H1 (cell line): ENCODE measurements around the gene SKOR2. TPM values are rescaled to one million over a fixed set of nuclear protein-coding genes. Genes with fewer than 3 reads are reported as not detected.

Experiments
- CTCF ChIA-PET: fragments of 300-600 bp; sonication (Branson Sonifier 250); formaldehyde crosslinking; loops from one replicate; lab custom pipeline; 2021; ENCODE audit not compliant: partially characterized antibody; lab: Charles Lee
- POLR2A ChIA-PET: fragments of 300-600 bp; sonication (Branson Sonifier 250); formaldehyde crosslinking; loops from one replicate; lab custom pipeline; 2021; ENCODE audit warnings: inconsistent platforms; ENCODE audit not compliant: partially characterized antibody; lab: Charles Lee
- DNase-seq, 2 experiments: peaks; one replicate each; pipeline versions ENCODE4 v3.0.0 to v3.0.0-alpha.2; 2010 to 2022; ENCODE audit warnings: low spot score in 2 of 2, low read depth in 1 of 2, mixed read lengths in 1 of 2
- FAIRE-seq: peaks from 2 replicates; lab custom pipeline; 2011; peaks lifted over from hg19 to GRCh38; lab: Jason Lieb, UNC
- H2AFZ ChIP-seq: 2 replicates; pipeline ENCODE4 v1.8.1; 2012; ENCODE audit warnings: low read length, inconsistent platforms
- H2AK5ac ChIP-seq: 2 replicates; pipeline ENCODE4 v1.6.1; 2013; ENCODE audit warnings: low read depth, low read length
- H2BK120ac ChIP-seq: replicated peaks from 2 replicates; pipeline ENCODE3; 2013; ENCODE audit warnings: low read depth, low read length, inconsistent platforms
- H2BK12ac ChIP-seq: 2 replicates; pipeline ENCODE4 v1.6.1; 2013; ENCODE audit warnings: low read depth, low read length
- H2BK15ac ChIP-seq: 2 replicates; pipeline ENCODE4 v1.6.1; 2013; ENCODE audit warnings: low read length
- H2BK20ac ChIP-seq: 2 replicates; pipeline ENCODE4 v1.6.1; 2013; ENCODE audit warnings: low read length
- H2BK5ac ChIP-seq: 2 replicates; pipeline ENCODE4 v1.6.1; 2013; ENCODE audit warnings: low read depth, low read length
- H3K14ac ChIP-seq: 2 replicates; pipeline ENCODE4 v1.6.1; 2013; ENCODE audit warnings: inconsistent platforms; ENCODE audit not compliant: insufficient read length
- H3K18ac ChIP-seq: 2 replicates; pipeline ENCODE4 v1.6.1; 2013; ENCODE audit warnings: low read length; ENCODE audit errors: extremely low read depth
- H3K23ac ChIP-seq: 2 replicates; pipeline ENCODE4 v1.6.1; 2013; ENCODE audit warnings: inconsistent platforms; ENCODE audit not compliant: insufficient read length
- H3K23me2 ChIP-seq: 2 replicates; pipeline ENCODE4 v1.6.1; 2013; ENCODE audit warnings: low read depth, low read length
- H3K27ac ChIP-seq: 2 replicates; pipeline ENCODE4 v1.6.1; 2011; ENCODE audit warnings: low read depth, low read length, inconsistent platforms
- H3K27me3 ChIP-seq, 4 experiments: replicated peaks in 1 of 4; 1 replicate in 1 of 4; 2 replicates in 3 of 4; pipeline versions ENCODE4 v1.6.1 to v1.8.1; 2011 to 2013; ENCODE audit warnings: low read length in 3 of 4, mild to moderate bottlenecking in 3 of 4, inconsistent platforms in 2 of 4, mixed read lengths in 2 of 4, moderate library complexity in 1 of 4; ENCODE audit not compliant: control insufficient read depth in 3 of 4, insufficient read depth in 3 of 4; ENCODE audit errors: extremely low read depth in 1 of 4
- H3K36me3 ChIP-seq, 4 experiments: 2 replicates each; pipeline versions ENCODE4 v1.6.1 to v1.8.1; 2011 to 2013; ENCODE audit warnings: mild to moderate bottlenecking in 4 of 4, low read length in 3 of 4, moderate library complexity in 2 of 4, control low read depth in 1 of 4, inconsistent platforms in 1 of 4; ENCODE audit not compliant: insufficient read depth in 4 of 4, control insufficient read depth in 2 of 4
- H3K4ac ChIP-seq: replicated peaks from 2 replicates; pipeline ENCODE3; 2013; ENCODE audit warnings: low read length, low read depth, mixed read lengths, inconsistent platforms; ENCODE audit not compliant: insufficient read length
- H3K4me1 ChIP-seq, 4 experiments: replicated peaks in 1 of 4; 1 replicate in 1 of 4; 2 replicates in 3 of 4; pipeline versions ENCODE4 v1.6.1 to v1.8.1; 2011 to 2013; ENCODE audit warnings: low read length in 3 of 4, inconsistent platforms in 2 of 4, mixed read lengths in 1 of 4; ENCODE audit not compliant: insufficient read depth in 4 of 4, control insufficient read depth in 3 of 4
- H3K4me2 ChIP-seq, 2 experiments: 2 replicates each; pipeline versions ENCODE4 v1.6.1 to v1.8.1; 2011 to 2013; ENCODE audit warnings: low read depth in 2 of 2, low read length in 2 of 2, control low read depth in 1 of 2, inconsistent platforms in 1 of 2, mild to moderate bottlenecking in 1 of 2; ENCODE audit not compliant: insufficient read depth in 1 of 2
- H3K4me3 ChIP-seq, 4 experiments: fragments of 200-600, 300-600 bp in 1 of 4; sonication (generic), shearing (Covaris generic), sonication (Bioruptor Twin) in 1 of 4; 2 replicates each; pipeline versions ENCODE4 v1.5.1 to v1.8.1; 2011 to 2016; ENCODE audit warnings: low read length in 4 of 4, low read depth in 3 of 4, control low read depth in 2 of 4, inconsistent platforms in 2 of 4, mild to moderate bottlenecking in 2 of 4, mixed read lengths in 1 of 4, moderate library complexity in 1 of 4; ENCODE audit not compliant: insufficient read depth in 2 of 4; ENCODE audit errors: extremely low read depth in 1 of 4
- H3K56ac ChIP-seq: replicated peaks from 2 replicates; pipeline ENCODE3; 2013; ENCODE audit warnings: low read depth, mild to moderate bottlenecking, mixed read lengths, low read length, inconsistent platforms; ENCODE audit not compliant: insufficient read length
- H3K79me1 ChIP-seq: 2 replicates; pipeline ENCODE4 v1.6.1; 2013; ENCODE audit warnings: low read depth, low read length, control low read depth
- H3K79me2 ChIP-seq, 2 experiments: 2 replicates each; pipeline versions ENCODE4 v1.6.1 to v1.8.1; 2012 to 2013; ENCODE audit warnings: low read length in 2 of 2, mild to moderate bottlenecking in 2 of 2, inconsistent platforms in 1 of 2; ENCODE audit not compliant: insufficient read depth in 2 of 2, control insufficient read depth in 1 of 2
- H3K9ac ChIP-seq, 4 experiments: replicated peaks in 1 of 4; 1 replicate in 1 of 4; 2 replicates in 3 of 4; pipeline versions ENCODE4 v1.6.1 to v1.8.1; 2011 to 2013; ENCODE audit warnings: low read depth in 3 of 4, low read length in 3 of 4, control low read depth in 2 of 4, mild to moderate bottlenecking in 2 of 4, moderate library complexity in 2 of 4, inconsistent platforms in 1 of 4; ENCODE audit errors: extremely low read depth in 1 of 4
- H3K9me3 ChIP-seq, 2 experiments: 2 replicates each; pipeline versions ENCODE4 v1.6.1 to v1.8.1; 2012 to 2013; ENCODE audit warnings: mild to moderate bottlenecking in 2 of 2, moderate library complexity in 2 of 2, control low read depth in 1 of 2, inconsistent platforms in 1 of 2, low read depth in 1 of 2, low read length in 1 of 2, mixed read lengths in 1 of 2; ENCODE audit not compliant: insufficient read depth in 2 of 2
- H4K20me1 ChIP-seq, 2 experiments: replicated peaks in 1 of 2; 2 replicates each; pipeline versions ENCODE3 to v1.8.1; 2011 to 2013; ENCODE audit warnings: inconsistent platforms in 2 of 2, low read length in 2 of 2, mild to moderate bottlenecking in 1 of 2; ENCODE audit not compliant: insufficient read depth in 2 of 2, control insufficient read depth in 1 of 2
- H4K5ac ChIP-seq: 2 replicates; pipeline ENCODE4 v1.6.1; 2013; ENCODE audit warnings: low read length, low read depth, mixed read lengths, inconsistent platforms; ENCODE audit not compliant: insufficient read length
- H4K8ac ChIP-seq: 2 replicates; pipeline ENCODE4 v1.8.0; 2013; ENCODE audit warnings: mild to moderate bottlenecking, moderate library complexity, low read length, inconsistent platforms; ENCODE audit not compliant: insufficient read depth; ENCODE audit errors: extremely low read depth
- H4K91ac ChIP-seq: replicated peaks from 2 replicates; pipeline ENCODE3; 2013; ENCODE audit warnings: low read length, mixed read lengths, inconsistent platforms; ENCODE audit not compliant: insufficient read length
- CHD1 ChIP-seq: IDR thresholded peaks from 2 replicates; pipeline ENCODE4 v1.6.1; 2012; ENCODE audit warnings: low read depth, low read length, improper control_type of control experiment
- NANOG ChIP-seq: IDR thresholded peaks from 2 replicates; pipeline ENCODE4 v1.6.1; 2011; ENCODE audit warnings: low read length, low read depth, mild to moderate bottlenecking, inconsistent platforms; ENCODE audit not compliant: insufficient read depth, poor library complexity, severe bottlenecking
- NRF1 ChIP-seq: IDR thresholded peaks from 2 replicates; pipeline ENCODE4 v1.6.1; 2011; ENCODE audit warnings: mild to moderate bottlenecking, low read depth, low read length, improper control_type of control experiment
- SIRT6 ChIP-seq: IDR thresholded peaks from one replicate; pipeline ENCODE4 v1.7.1; 2012; ENCODE audit warnings: low read length, inconsistent platforms
- TAF7 ChIP-seq: optimal IDR thresholded peaks from 2 replicates; pipeline ENCODE3; 2011; ENCODE audit warnings: low read depth, mild to moderate bottlenecking, inconsistent platforms, low read length, moderate library complexity, borderline replicate concordance
- TEAD4 ChIP-seq: IDR thresholded peaks from 2 replicates; pipeline ENCODE4 v1.6.1; 2012; ENCODE audit warnings: low read depth, low read length, inconsistent platforms, mixed read lengths
- WGBS, 2 experiments: shearing (Covaris generic) in 1 of 2; methylation state at CpG; one replicate each; pipeline versions ENCODE4 v1.1.6 to v1.1.7; 2013 to 2015; ENCODE audit warnings: low lambda C conversion rate in 2 of 2, mixed read lengths in 2 of 2, inconsistent platforms in 1 of 2, low coverage in 1 of 2, missing lambda C conversion rate in 1 of 2; ENCODE audit not compliant: insufficient replicate concordance in 2 of 2, insufficient coverage in 1 of 2, insufficient read length in 1 of 2; ENCODE audit errors: extremely low coverage in 1 of 2, missing lambda C conversion rate in 1 of 2; 5-methylcytosine and 5-hydroxymethylcytosine counted together
- polyA plus RNA-seq, 7 experiments: library from polyadenylated mRNA; depleted of rRNA in 3 of 7; stranded (reverse) in 5 of 7; unstranded in 2 of 7; fragments of >200 nt in 5 of 7; fragments of 200-250 nt in 2 of 7; gene quantifications; 1 replicate in 5 of 7; 2 replicates in 1 of 7; 4 replicates in 1 of 7; pipeline versions ENCODE4 v1.2.1 to v1.2.3, GENCODE V29; 2011 to 2013; ENCODE audit warnings: missing spikeins in 2 of 7, mixed read lengths in 2 of 7
- total RNA-seq: library from RNA; stranded (reverse); fragmentation: NEBNext Ultra II Directional; extraction: Animal tissue kit (Norgen Biotek cat#: 25700); gene quantifications from 2 replicates; pipeline ENCODE4 v1.2.1, GENCODE V29; 2021
- TF ChIP-seq, protein P1 (sequence below): IDR thresholded peaks from 2 replicates; pipeline ENCODE4 v1.6.1; 2012; ENCODE audit warnings: inconsistent platforms
- TF ChIP-seq, protein P2 (sequence below): IDR thresholded peaks from 2 replicates; pipeline ENCODE4 v1.6.1; 2011; ENCODE audit warnings: low read depth, mild to moderate bottlenecking, low read length; ENCODE audit not compliant: insufficient read depth

Gene SKOR2
- total and polyA plus RNA-seq, 2 of the 8 experiments (the other 6 are each of a cell fraction or from before 2014, with no cell fraction given) = 0.05 to 0.11 TPM

GRCh38 chr18:47160256-47160655, 91.2 kb downstream of the SKOR2 start:
- H4K20me1 ChIP-seq = peaks cover 0 to 5% of the 10 kb centered on the region in 2 experiments
- DNase-seq = peak in 1 of 2 experiments; percentile 29
- H3K9me3 ChIP-seq = no peaks in the 10 kb centered on the region
- no peak overlapping the region for H4K5ac ChIP-seq
- H3K4me2 ChIP-seq = no peak overlapping the region
- H2BK12ac ChIP-seq = no peak overlapping the region
- POLR2A ChIA-PET = interaction anchor here (0.6 to 0.7 kb wide), 2 partner anchors 11 to 24 kb away, joined by 3 to 5 read pairs; no protein-coding TSS in a partner anchor
- H2BK15ac ChIP-seq = no peak overlapping the region
- H3K14ac ChIP-seq = no peak overlapping the region
- no peak overlapping the region for H4K8ac ChIP-seq
- H3K56ac ChIP-seq = no peak overlapping the region
- no peak overlapping the region for H2BK120ac ChIP-seq
- no peak overlapping the region for H2BK20ac ChIP-seq
- no peak overlapping the region for H3K23ac ChIP-seq
- no peak overlapping the region for H3K27ac ChIP-seq
- H3K79me1 ChIP-seq = no peaks in the 10 kb centered on the region
- peaks cover 0 to 58% of the 10 kb centered on the region in 2 experiments; a peak in 3 of 4 replicates for H3K79me2 ChIP-seq
- H3K4me3 ChIP-seq = no peak overlapping the region
- TF ChIP-seq TAF7 (no peak), TEAD4 (peak; percentile 44; the same call in 1 of the 2 replicates), NRF1 (no peak), CHD1 (no peak), NANOG (no peak), SIRT6 (no peak)
- TF ChIP-seq, protein P1, sequence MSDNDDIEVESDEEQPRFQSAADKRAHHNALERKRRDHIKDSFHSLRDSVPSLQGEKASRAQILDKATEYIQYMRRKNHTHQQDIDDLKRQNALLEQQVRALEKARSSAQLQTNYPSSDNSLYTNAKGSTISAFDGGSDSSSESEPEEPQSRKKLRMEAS = no peak
- TF ChIP-seq, protein P2, sequence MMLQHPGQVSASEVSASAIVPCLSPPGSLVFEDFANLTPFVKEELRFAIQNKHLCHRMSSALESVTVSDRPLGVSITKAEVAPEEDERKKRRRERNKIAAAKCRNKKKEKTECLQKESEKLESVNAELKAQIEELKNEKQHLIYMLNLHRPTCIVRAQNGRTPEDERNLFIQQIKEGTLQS = no peak
- no peak overlapping the region for H2BK5ac ChIP-seq
- no peak overlapping the region for H3K9ac ChIP-seq
- no peaks in the 10 kb centered on the region for H3K23me2 ChIP-seq
- CTCF ChIA-PET = no interaction called here
- WGBS, 2 experiments = 88% methylated on average over 5 of the region's 5 CpGs; no CpG with 5 or more reads in 1 of the 2 experiments
- no peak overlapping the region for H4K91ac ChIP-seq
- H3K36me3 ChIP-seq = peaks cover 0 to 8% (median 0%) of the 10 kb centered on the region in 4 experiments; a peak in 1 of 8 replicates
- no peaks in the 10 kb centered on the region for H3K27me3 ChIP-seq
- no peak overlapping the region for H2AK5ac ChIP-seq
- no peak overlapping the region for H3K18ac ChIP-seq
- no peaks in the 10 kb centered on the region for H3K4me1 ChIP-seq
- no peak overlapping the region for H3K4ac ChIP-seq
- no peak overlapping the region for H2AFZ ChIP-seq
- FAIRE-seq = no peak
